Left cardiac atrium (tissue), 4 donors: ENCODE measurements around the gene RMDN3. TPM values are rescaled to one million over a fixed set of nuclear protein-coding genes. Genes with fewer than 3 reads are reported as not detected.
A peak's percentile ranks its signal among the peaks of the same experiment; 100 is the strongest.

Source experiments
- ATAC-seq, 2 donors: fragments of 200-7000 bp; cut with Tn5 transposase; one replicate each; pipeline ENCODE4 v1.9.1; 2020; ENCODE audit warnings: mild to moderate bottlenecking in 2 of 2, moderate library complexity in 2 of 2
- DNase-seq: peaks from one replicate; pipeline ENCODE4 v3.0.0-alpha.2; 2020
- intact Hi-C, 2 donors: fragments of 100-400 bp; cut with DNase I; formaldehyde crosslinking; loops; one replicate each; pipeline versions ENCODE4 v1.14.1 to v1.15.1; 2022 to 2023
- total RNA-seq, 2 donors: library from RNA; stranded (reverse); fragmentation: NEBNext Ultra II Directional; extraction: Animal tissue kit (Norgen Biotek cat#: 25700); gene quantifications; one replicate each; pipeline ENCODE4 v1.2.1, GENCODE V29; 2021
- donor health status: DM: no; HTN: yes; CAD: no.
- donor health status: DM: no; HTN: yes; CAD: no; lungs with severe emphysema.
- donor health status: DM: yes; HTN: yes; CAD: no.
- donor health status: Dilated cardiomyopathy.

RMDN3 gene
- total RNA-seq, 2 donors from 2014 or later: 20.7 to 23.8 TPM

DNA sequence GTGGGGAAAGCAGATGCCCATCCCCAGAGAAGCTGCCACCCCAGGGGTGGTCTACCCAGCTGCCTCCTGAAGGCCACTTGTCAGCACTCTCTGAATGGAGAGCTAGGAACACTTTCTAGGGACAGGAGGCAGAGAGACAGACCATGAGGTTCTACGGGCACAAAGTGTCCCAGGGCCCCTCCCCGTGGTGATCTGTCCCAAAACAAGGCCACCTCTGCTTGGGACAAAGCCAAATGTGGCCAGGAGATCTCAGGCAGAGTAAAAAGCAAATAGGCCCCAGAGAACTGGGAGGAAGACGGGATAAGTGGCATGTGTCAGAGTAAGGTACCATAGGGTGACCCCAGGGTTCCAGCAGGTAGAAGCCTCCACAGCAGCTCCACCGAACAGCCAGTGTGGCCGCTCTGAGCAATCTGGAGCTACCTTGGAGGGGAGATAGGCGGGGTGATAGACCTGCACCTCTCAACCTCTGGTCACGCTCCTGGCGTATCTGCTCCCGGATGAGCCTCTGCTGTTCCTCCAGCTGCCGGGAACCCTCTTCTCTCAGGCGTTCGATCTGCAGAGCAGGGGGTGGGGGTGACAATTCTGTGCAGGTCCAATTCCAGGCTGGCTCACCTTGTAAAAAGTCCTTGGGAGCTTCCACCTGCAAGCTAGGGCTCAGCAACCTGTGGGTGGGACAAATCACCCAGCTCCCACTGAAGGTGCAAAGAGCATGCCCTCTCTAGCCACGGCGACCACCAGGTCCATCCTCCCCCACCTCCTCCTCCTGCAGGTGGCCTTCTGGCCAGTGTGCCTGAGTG lies 20.9 kb upstream of the RMDN3 start:
- ATAC-seq (no peak), DNase-seq (no peak)
- intact Hi-C loops: no loop called here

DNA sequence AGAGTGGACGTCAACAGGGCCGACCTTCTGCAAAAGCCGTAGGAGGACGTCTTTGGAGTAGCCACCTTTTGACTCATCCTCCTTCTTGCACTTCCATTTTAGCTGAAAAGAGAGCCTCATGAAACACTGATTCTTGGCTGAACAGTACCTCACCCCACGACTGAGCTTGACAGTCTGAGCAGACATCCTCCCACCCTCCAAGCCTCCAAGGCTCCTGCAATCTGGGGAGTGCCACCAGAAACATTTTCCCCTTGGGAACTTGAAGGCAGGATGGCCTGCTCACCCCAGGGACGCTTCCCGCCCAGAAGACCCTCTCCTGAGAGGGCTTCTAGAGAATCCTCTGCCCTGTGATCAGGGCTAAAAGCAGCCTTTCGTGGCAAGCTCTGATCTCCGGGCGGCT lies 20.0 kb upstream of the RMDN3 start:
- ATAC-seq: no peak
- intact Hi-C loops: no loop called here
- DNase-seq: no peak

DNA sequence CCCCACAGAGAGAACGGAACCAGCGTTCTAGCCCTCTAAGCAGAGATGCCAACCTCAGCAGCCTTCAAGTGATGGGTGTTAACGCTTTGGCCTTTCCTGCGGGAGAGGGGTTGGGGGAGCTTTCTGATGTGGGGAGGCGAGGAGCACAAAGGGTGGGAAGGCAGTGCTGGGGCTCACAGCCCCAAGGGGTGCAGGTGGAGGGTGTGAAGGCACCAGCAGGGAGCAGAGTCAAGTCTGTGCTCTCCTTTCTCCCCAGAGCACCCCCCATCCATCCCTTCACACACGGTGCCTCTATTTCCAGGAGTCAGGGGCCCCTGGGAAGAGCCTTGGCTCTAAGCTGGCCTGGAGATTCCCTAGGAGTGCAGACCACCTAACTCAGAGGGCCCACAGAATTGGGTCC lies 18.8 kb upstream of the RMDN3 start:
- intact Hi-C loops: no loop called here
- DNase-seq (no peak), ATAC-seq (no peak)

DNA sequence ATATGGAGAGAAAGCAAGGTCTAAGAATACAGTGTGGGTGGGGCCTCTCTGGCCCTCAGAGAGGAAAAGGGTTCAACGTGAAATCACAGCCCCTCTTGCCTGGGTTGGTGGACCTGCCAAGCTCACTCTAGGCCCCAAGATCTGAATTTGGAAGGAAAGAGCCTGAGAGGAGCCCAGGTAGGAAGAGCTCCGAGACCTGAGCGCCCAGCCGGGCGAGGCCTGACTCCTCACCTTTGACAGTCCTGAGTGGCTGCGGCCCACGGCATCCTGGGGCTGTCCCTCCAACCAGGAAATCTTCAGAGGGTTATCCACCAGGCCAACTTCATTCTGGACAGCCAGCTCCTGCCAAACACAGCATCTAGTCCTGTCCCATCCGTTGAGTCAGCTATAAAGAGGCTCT lies 18.4 kb upstream of the RMDN3 start:
- DNase-seq (no peak), ATAC-seq (no peak)
- intact Hi-C loops: no loop called here

DNA sequence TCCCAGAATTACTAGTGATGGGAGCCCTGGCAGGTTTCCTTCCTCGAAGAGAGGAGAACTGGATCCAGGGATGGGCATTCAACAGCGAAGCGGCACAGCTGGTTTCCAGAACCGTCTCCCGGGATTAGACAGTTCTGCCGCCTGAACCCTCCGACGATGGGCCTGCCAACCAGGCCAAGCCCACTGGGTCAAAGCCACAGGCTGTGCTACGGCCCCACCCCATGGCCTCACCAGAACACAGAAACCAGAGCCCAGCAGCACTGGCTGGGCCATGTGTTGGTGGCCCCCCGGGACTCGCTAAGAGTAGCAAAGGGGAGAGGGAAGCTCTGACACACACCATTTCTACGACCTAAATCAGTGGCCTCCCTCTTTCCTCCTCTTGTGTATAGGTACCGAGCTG lies 17.0 kb upstream of the RMDN3 start:
- ATAC-seq (peak in 1 of 2 donors; percentile 64), DNase-seq (no peak)
- intact Hi-C loops: no loop called here

DNA sequence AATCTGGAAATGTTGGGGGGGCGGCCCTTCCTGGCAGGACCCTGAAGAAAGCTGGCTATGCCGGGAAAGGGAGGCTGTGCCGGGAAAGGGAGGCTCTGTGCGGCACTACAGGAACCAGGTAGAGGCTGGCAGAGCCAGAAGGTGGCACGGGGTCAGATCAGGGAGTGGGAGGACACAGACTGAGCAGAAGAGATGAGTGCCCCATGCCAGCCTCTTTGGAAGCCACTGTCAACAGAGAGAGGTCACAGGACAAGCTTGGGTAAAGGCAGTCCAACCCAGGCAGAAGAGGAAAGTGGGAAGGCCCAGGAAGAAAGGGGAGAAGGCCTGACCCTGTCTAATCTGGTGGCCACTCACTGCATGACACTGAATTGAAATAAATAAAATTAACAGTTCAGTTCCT lies 16.2 kb upstream of the RMDN3 start:
- ATAC-seq (no peak), DNase-seq (no peak)
- intact Hi-C loops: no loop called here

DNA sequence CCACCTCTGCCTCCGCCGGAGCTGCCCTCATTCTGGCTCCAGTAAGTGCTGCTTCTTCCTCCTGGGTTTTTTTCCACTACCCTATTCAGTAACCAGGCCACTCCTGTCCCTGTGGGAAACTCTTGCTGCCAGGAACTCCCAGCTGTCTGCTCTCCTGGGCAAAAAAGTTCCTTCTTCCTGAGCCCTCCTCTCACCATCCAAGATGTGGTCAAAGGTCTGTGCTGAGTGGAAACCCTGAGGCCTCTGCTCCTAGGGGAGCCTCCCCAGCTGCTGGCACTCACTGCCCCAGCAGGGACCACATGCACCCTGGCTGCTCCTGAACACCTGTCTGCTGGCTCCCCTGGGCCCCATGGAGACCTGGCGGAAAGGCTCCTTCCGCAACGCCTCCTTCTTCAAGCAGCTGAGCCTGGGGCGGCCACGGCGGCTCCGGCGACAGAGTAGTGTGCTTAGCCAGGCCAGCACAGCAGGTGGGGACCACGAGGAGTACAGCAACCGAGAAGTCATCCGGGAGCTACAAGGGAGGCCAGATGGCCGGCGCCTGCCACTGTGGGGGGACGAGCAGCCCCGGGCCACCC lies 15.2 kb upstream of the RMDN3 start:
- DNase-seq (no peak), ATAC-seq (peak in 1 of 2 donors; percentile 10)
- intact Hi-C loops: no loop called here

DNA sequence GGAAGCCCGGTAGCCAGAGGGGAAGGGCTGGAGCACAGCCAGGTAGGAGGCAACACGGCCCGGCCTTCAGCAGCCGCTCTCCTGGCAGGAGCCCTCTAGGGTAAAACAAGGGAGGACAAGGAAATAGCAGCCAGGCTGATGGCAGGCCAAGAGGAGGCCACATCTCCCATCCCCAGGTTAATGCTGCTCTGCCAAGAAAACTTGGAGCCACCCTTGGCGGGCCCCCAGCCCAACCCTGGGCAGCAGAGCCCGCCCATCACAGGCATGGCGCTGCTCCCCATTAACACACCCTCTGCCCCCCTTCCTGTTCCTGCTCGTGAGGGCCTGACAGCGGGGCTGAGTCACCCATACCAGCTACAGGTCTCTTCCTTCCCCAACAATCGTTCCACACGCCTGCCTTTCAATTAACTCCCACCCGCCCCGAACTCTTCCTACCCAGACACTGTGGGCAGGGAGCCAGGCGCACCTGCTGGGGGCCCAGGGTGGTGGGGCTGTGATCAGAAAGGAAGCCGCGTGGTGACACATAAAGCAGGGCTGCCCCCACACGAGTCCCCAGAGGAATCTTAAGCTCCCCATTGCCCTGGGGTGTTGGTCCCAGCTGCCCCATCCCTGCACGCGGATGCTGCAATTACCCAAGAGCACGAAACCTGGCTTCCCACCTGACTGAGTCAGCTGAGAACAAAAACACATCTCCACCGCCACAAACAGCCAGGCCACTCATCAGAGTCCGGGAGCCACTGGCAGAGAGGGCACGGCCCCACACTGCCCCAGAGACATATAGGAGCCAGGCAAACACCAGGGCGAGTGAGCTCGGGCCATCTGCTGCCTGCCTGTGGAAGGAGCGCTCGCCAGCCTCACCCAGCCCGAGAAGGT lies 14.5 kb upstream of the RMDN3 start, which contains the start of gene C15orf62:
Gene C15orf62, plus strand, starts transcription at position 707 of the 873 bp plus-strand sequence. CDS start 516 bp downstream, outside the sequence.
- intact Hi-C loops: no loop called here
- peak; percentile 9 to 63 for ATAC-seq

DNA sequence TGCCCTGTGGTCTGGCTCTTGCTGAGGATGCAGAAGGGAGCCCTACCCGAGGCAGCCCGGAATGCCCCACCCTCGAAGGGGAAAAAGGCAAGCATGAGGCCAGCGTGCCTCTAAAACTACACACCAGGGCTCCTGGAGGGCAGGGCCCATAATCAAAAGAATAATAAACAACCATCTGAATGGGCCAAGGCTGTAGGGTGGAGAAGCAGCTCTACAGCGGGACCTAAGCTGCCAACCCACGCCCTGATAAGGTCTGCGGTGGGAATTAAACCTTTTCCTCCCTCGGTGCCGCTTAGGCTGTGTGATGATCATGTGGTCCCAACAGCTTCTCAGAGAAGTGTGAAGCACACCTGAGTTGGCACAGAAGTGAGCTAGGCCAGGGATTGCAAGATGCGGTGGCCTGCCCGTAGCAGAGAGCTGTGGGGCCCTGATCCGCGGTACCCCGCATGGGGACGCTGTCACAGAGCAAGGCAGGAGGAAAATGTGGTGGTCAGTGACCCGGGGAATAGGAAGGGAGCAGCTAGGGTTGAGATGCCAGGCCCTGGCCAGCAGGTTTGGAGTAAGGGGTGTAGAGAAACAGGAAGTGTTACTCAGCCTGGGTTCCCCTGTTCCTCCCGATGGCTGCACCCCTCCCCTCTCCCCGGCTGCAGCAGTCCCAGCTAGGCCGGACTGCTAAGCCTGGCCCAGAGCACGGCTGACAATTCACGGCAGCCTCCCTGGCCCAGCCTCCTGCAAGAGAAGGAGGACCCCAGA lies 13.6 kb upstream of the RMDN3 start:
- intact Hi-C loops: no loop called here
- ATAC-seq: peak in 1 of 2 donors; percentile 14

More for the DNA sequence above, 14.5 kb upstream of the RMDN3 start, which contains the start of gene C15orf62:
- DNase-seq: no peak

DNA sequence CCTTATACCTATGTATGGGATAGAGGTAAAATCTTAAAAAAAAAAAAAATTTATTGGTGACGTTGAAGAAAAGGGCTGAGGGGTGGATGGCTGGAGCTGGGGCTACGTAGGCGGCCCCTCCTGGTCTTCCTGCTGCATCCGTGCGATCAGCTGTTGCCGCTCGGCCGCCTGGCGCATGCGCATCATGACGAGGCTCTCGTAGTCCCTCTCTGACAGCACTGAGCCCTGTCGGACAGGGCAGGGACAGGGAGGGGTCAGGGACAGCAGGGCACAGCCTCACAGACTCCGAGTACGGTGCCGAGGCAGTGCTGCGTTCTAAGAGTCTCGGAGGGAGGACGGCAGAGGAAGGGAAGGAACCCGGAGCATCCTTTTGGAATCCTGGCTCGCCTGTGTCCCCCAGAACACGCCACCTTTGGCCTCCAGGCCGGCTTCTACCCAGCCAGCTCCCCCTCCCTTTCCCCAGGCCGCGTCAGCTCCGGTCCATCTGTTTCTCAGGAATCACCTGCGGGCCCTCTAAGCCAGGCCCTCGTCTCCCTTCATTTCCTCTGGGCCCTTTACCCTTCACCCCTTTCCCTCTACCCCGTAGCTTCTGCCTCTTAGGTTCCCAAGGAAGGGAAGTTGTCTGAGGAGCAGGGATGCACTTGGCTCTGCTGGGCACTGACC lies 12.9 kb upstream of the RMDN3 start:
- DNase-seq (no peak), ATAC-seq (no peak)
- intact Hi-C loops: no loop called here

More for the DNA sequence above, 13.6 kb upstream of the RMDN3 start:
- no peak for DNase-seq

DNA sequence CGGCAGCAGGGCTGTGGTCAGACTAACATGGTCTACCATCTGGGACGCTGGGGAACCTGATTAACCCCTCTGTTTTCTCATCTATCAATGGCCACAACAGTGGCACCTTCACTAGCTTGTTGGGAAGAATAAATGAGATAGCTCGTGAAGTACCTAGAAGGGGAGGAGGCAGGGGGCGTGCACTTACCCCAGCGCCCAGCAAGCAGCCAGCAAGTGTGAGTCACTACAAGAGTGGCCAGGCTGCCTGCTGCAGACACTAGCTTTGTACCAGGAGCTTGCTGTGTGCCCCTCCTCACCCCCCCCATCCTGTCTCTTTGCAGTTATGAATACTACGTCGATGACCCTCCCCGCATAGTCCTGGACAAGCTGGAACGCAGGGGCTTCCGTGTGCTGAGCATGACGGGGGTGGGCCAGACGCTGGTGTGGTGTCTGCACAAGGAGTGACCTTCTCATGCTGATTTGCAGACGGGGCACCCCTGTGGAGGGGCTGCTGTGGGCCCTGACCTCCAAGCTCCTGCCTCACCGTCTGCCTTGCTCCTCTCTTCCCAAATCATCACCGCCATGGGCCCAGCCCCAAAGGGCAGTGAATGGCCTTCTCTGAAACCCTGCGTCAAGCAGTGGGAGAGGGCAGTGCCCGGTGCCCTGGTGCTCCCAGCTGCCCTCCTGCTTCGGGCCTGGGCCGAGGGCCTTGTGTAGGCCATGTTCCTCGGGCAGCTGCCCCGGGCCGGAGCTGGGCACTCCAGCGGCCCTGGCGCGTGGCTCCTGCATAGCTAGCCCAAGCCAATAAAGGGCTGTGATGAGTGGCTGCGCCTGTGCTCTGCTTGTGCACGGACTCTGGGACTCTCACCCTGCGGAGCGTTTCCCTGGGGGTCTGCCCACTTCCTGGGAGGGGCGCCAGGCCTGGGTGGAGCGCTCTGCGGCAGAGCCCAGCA lies 12.1 kb upstream of the RMDN3 start:
- DNase-seq (no peak), ATAC-seq (peak in 1 of 2 donors; percentile 9)
- intact Hi-C loops: no loop called here

DNA sequence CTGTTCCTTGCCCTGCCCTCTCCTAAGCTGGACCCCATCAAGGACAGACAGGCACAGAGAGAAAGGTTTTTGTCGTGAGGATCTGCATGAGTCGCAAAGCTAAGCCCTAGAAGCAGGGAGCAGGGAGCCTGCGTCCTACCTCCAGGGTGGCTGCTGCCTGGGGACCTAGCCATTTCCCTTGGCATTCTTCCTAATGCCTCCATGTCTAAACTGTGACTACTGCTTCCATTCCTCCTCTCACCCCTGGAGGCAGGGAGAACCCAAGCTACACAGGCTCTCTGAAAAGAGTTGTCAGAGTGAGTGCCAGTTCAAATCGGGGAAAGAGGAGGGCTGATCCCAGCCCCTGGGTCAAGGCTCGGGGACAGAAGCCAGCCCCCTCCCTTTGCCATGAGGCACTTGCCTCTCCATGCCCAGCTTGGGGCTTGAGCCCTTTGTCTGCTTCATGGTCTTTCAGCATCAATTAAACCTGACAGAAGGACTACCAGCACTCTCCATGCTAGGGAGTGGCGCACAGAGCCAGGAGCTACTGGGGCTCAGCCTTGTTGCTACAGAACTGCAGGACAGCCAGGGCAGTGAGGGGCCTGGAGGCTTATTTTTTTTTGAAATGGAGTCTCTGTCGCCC lies 11.3 kb upstream of the RMDN3 start:
- no peak for DNase-seq
- no peak for ATAC-seq
- intact Hi-C loops: no loop called here

DNA sequence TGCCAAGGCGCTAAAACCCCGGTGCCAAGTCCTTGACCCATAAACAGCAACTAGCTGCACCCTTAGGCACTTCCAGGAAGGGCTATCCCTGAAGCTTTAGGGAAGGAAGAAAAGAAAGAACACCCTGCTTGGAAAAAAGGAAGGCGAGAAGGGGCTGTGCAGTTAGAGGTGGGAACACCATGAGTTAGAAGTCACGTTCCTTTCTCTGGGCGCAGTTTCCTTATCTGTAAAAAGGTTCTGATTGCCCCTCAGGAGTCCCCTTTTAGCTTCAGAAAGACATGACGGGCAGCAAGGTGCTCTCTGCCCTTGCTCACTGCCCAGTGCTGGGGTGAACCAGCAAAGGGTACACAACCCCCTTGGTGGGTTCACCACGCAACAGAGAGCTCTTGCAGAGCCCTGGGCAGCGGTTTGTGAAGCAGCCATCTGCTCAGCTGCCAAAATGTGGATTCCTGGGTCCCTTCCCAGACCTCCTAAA lies 9.6 kb upstream of the RMDN3 start:
- ATAC-seq: peak; percentile 4 to 8
- intact Hi-C loops: no loop called here
- no peak for DNase-seq

DNA sequence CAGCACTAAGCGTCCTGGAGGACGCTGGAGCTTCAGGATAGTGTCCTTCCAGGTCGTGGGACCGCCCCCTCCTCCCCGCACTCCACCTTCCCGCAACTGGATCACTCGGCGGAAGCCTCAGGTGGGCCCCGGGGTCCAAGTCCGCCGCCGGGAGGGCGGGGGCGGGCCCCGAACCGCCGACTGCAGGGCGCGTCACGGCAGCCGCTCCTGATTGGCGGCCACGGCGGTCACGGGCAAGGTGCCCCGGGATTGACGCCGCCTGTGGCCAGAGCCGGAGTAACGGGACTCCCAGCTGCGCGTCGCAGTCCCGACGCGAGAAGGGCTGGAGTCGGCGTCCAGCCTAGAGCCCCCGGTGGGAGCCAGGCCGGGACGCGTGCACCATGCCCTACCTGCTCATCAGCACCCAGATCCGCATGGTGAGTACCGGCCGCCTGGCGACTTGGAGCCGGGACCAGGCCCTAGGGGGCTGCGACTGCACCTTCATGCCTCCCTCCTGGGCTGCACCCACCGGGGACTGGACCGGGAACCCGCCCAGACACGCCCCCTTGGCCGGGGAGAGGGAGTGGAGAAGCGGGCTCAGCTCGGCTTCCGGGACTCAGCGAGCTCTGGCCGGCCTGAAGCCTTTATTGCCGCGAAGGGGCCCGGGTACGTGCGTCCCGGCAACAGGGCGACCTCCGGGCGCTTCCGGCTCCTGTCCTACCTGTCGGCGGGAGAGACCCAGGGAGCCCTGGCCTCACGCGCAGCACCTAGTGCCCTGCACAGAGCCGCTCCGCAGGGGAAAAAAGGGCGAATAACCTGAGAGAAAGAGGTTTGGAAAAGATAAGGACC lies 9.0 kb upstream of the RMDN3 start, which contains the start of gene GCHFR:
Gene GCHFR, plus strand, starts transcription at position 268 of the 828 bp plus-strand sequence. Its CDS starts 113 bp downstream, at position 381.
- intact Hi-C loops: no loop called here
- DNase-seq (peak; percentile 81), ATAC-seq (peak; percentile 73 to 85)

DNA sequence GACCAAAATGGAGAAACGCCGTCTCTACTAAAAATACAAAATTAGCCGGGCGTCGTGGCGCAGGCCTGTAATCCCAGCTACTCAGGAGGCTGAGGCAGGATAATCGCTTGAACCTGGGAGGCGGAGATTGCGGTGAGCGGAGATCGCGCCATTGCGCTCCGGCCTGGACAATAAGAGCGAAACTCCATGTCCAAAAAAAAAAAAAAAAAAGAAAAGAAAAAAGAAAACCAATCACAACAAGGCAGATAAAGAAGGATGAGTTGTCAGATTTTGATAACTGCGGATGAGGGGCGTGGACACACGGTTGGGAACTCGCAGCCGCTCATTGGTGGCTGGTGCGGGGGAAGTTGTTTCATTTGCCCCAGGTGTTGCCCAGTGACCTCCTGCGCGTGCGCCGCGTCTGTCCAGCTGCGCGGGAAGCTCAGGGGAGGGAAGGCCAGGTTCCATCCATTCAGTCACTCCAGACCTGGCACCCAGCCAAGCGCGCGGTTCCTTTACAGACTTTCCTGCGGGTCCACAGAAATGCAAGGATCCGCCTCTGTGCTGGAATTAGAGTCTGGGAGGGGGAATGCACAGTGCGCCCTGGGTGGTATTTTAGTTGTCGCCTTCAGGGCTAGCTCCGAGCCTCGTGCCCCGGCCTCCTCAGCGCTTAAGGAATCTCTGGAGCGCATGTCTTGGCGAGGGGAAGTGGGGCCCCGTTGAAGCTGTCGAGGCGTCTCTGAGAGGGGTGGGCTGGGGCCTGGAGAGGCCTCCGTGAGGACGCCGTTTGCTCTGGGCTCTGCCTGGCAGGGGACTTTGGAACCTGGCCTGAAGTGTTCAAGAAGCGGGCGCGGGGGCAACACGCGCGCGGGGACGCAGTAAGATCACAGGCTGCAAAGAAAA lies 8.1 kb upstream of the RMDN3 start:
- DNase-seq: peak; percentile 73
- peak; percentile 4 to 21 for ATAC-seq
- intact Hi-C loops: no loop called here
